NCI-H69 (cell line): ENCODE data around the gene WARS2.
"Not testable (repeated sequence)": the region's sequence is repeated elsewhere in the genome, so short reads cannot be mapped to it uniquely, and the experiment has no call there.

Experiments
- DNase-seq: peaks from one replicate; lab custom pipeline; 2025; lab: John Stamatoyannopoulos, UW

The WARS2 gene

DNA sequence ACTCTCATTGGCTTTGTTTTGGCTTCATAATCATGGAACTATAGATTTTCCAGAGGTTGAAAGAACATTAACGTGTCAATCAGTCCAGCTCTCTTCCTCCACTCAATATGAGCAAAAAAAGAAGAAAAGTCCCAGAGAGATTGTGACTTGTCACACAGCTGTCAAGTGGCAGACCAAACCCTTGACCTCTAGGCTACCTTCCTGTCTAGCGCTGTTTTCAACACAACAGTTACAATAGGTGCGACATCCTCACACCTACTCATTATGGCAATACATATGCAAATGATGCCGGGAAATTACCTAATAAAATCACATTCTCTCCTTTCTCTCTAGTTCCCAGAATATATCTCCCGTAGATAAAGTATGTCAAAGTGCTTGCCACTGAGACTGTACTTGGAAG, 1.1 kb downstream of the WARS2 start:
- DNase-seq = peak; percentile 53

DNA sequence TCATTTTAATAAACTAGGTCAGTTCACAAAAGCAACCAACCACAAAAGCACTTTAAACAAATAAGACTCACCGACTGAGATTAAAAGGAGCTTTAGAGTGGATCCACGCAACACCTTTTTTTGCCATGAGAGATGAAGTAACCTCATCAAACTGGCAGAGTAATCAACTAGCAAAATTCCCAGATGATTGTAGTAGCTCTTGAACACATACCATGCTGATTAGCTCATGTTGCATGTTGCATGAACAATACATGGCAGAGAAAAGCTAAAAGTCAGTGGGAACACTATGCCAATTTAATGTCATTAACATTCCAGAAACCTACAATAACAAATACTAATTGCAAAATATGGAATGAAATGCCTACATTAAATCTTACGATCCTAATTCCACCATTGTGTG, 4.1 kb downstream of the WARS2 start:
- DNase-seq = no peak

- DNase-seq = no peak
Observed at GRCh38 chr1:119133987-119134386, 6.5 kb downstream of the WARS2 start.

GRCh38 chr1:119132179-119132578, 8.3 kb downstream of the WARS2 start:
- no peak for DNase-seq

DNA sequence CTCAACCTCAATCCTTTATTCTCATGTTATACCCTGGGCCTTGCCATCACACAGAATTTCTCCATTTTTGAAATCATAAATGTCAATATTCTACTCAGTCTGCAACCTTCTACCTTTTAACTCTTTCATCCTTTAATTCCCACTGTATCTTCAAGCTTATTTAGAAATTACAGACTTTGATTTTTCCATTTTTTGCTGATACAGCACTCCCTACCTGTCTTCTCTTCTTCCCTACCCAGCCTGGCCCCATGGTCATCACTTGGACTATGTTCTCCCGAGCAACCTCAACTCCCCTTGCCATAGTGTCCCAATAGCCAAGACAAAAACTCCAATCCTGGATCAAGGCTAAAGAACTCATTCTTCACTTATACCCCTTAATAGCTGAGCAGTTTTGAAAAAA, 14.6 kb downstream of the WARS2 start:
- no peak for DNase-seq

GRCh38 chr1:119124764-119125163, 15.7 kb downstream of the WARS2 start:
- no peak for DNase-seq

- not testable (repeated sequence) for DNase-seq
Observed at GRCh38 chr1:119121872-119122271, 18.6 kb downstream of the WARS2 start.

DNA sequence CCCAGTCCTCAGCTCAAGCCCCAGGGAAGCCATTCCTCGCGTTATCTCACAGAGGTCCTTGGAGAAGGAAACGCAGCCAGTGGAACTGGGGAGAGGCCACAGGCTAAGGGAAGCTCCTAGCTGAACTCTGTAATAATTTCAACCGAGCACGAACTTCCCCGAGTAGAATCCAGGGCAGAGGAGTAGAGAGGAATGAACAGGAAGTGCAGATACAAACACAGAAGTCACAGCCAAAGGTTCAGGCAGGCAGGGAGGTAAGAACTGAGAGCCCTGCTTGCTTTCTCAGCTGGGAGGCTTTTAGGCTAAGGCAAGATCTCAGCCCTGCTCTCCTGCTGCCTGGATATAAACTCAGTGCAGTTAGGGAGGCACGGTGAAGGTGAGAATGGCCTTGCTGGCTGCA, 23.7 kb downstream of the WARS2 start:
- peak; percentile 72 for DNase-seq

- DNase-seq = no peak
Observed at GRCh38 chr1:119115736-119116135, 24.7 kb downstream of the WARS2 start.

- DNase-seq = peak; percentile 92
Observed at GRCh38 chr1:119115311-119115710, 25.1 kb downstream of the WARS2 start.

DNA sequence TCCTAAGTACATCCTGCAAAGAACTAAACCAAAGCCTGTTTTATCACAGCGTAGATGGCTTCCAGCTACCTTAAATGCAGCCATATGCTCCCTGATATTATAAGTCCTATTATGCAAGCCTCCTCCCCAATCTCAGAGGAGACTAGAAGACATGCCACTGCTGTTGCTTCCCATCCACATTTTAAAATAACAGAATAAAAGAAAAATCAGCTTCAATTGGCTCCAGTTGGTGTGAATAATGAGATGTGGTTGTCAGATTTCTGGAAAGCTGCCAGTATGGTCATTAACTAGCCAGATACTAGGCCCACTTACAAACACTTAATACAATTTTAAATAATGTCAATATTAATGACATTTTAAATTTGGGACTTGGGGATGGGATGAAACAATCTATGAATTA, 25.7 kb downstream of the WARS2 start:
- peak; percentile 84 for DNase-seq

- DNase-seq = no peak
Observed at GRCh38 chr1:119112791-119113190, 27.7 kb downstream of the WARS2 start.

- DNase-seq = no peak
Observed at GRCh38 chr1:119112244-119112643, 28.2 kb downstream of the WARS2 start.

- DNase-seq = no peak
Observed at GRCh38 chr1:119108988-119109387, 31.5 kb downstream of the WARS2 start.

DNA sequence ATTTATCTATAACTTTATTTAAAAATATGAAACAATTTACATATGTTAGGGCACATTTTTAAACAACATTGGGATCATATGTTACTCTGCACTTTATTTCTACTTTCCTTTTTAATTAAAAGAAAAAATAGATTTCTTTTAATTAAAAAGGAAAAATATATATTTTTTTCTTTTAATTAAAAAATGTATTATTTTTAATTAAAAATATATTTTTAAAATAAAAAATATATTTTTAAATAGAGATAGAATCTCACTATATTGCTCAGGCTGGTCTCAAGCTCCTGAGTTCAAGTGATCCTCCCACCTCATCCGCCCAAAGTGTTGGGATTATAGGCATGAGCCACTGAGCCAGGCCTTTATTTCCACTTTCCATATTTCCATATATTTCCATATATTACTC, 36.7 kb downstream of the WARS2 start:
- no peak for DNase-seq

GRCh38 chr1:119102051-119102450, 38.4 kb downstream of the WARS2 start:
- DNase-seq = no peak

DNA sequence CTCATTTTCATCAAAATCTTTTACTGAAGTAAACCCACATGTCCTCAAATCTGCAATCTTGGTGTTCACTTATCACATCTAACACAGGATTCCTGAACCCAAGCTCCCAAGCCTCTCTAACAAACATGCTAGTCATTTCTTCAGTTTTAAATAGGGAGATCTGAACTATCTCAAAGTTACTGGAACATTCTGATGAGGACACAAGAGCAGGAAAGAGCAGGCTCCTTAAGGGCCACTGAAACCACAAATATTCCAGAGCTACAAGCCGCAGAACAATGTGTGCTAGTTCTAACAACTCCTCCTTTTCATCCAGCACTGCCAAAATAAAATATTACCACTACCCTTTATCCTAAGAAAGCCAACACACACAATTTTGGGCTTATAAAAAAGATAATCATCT, 38.9 kb downstream of the WARS2 start:
- DNase-seq = no peak

- no peak for DNase-seq
Observed at GRCh38 chr1:119099775-119100174, 40.7 kb downstream of the WARS2 start.

- no peak for DNase-seq
Observed at GRCh38 chr1:119097380-119097779, 43.1 kb downstream of the WARS2 start.

- no peak for DNase-seq
Observed at GRCh38 chr1:119093721-119094120, 46.7 kb downstream of the WARS2 start.

GRCh38 chr1:119091618-119092017, 48.8 kb downstream of the WARS2 start:
- DNase-seq = peak; percentile 57

- DNase-seq = no peak
Observed at GRCh38 chr1:119090250-119090649, 50.2 kb downstream of the WARS2 start.

DNA sequence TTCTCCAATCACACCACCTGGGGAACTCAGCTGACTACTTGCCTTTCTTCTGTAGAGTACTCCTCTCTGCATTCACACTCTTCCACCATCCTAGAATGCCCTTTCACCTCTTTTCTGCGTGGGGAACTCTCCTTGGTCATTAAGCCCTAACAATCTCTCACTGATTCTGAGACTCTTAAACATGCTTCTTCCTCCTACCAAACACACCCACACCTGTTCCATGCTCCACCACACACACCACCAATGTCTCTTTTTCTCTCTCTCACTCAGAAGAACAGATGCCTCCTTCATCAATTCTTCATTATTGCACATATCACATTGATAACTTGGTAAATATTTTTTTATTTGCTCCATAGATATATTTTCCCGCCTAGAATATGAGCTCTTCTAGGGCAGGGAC, 53.6 kb downstream of the WARS2 start:
- no peak for DNase-seq

DNA sequence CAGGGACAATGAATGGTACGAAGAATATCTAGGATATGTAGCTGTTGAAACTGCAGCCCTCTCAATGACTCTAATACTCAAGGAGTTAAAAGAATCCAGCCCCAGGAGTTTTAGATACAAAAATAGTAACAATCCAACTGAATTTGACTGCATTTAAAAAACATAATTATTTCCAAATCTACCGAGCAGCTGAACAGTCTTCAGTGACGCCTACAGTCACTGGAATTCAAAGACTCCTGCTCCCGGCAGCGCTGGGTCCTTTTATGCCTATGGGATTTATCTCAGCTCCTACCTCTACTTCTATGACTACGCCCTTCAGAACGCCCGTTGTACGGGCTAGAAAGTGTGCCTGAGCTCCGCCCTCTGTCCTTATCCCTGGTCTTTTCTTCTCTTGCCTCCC, 55.7 kb downstream of the WARS2 start:
- DNase-seq = no peak

DNA sequence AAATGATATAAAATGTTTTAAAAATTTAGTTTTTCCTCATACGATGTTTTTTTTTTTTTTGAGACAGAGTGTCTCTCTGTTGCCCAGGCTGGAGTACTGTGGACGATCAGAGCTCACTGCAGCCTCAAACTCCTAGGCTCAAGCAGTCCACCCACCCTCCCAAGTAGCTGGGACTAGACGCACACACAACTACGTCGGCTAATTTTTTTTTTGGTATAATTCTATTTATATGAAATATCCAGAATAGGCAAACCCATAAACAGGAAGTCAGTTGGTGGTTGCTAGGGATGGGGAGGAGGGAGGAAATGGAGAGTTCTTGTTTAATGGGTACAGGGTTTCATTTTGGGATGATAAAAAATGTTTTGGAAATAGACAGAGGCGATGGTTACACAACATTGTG, 56.5 kb downstream of the WARS2 start:
- DNase-seq = no peak
